Measurements from ENCODE around the gene KIDINS220. TPM values are rescaled to one million over a fixed set of nuclear protein-coding genes. Genes with fewer than 3 reads are reported as not detected.

The KIDINS220 gene
- polyA plus RNA-seq, 2 of the 4 experiments (the other 2 are of a cell fraction) = 16.4 to 45.9 TPM

DNA sequence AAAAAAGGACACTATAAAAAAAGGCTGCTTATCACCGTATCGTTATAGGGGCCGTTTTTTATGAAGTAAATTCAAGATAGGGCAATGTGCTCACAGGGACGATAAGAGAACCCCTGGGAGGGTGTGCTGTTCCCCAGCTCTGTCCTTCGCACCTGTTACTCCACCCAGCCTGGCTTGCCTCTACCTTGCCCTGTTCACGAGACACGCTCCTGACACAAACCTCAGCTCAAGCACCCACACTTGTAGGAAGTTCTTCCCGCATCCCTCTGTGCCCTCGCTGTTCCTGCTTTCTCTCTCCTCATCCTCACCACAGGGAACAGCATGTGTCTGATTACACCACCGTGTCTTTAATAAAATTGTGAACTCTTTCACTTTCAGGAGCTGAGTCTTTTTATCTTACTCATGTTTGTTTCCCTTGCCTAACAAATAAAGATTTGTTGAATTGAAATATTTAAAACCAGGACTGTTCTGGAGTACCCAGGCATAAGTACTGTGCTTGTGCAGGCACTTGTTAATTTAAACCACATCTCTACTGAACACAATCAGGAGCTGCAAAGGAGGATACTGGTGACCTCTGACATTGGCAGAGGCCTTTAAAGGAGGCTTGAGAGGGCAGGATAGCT lies 26.0 kb upstream of the KIDINS220 start:
- no peak overlapping the region for H3K27ac ChIP-seq
- no peak overlapping the region for H3K4me3 ChIP-seq
- POLR2A ChIA-PET = no interaction called here
- WGBS (ENCODE audit: missing lambda C conversion rate) = 84% methylated on average over 10 of the region's 10 CpGs
- no peak overlapping the region for H3K4me2 ChIP-seq
- no peaks in the 10 kb centered on the region for H3K4me1 ChIP-seq
- ATAC-seq = no peak
- FAIRE-seq = no peak
- CTCF ChIA-PET = interaction anchor here (0.6 to 4.1 kb wide), 5 partner anchors 8 to 470 kb away, joined by 3 to 21 read pairs (median 9); no protein-coding TSS in a partner anchor
- TF ChIP-seq, protein P1, sequence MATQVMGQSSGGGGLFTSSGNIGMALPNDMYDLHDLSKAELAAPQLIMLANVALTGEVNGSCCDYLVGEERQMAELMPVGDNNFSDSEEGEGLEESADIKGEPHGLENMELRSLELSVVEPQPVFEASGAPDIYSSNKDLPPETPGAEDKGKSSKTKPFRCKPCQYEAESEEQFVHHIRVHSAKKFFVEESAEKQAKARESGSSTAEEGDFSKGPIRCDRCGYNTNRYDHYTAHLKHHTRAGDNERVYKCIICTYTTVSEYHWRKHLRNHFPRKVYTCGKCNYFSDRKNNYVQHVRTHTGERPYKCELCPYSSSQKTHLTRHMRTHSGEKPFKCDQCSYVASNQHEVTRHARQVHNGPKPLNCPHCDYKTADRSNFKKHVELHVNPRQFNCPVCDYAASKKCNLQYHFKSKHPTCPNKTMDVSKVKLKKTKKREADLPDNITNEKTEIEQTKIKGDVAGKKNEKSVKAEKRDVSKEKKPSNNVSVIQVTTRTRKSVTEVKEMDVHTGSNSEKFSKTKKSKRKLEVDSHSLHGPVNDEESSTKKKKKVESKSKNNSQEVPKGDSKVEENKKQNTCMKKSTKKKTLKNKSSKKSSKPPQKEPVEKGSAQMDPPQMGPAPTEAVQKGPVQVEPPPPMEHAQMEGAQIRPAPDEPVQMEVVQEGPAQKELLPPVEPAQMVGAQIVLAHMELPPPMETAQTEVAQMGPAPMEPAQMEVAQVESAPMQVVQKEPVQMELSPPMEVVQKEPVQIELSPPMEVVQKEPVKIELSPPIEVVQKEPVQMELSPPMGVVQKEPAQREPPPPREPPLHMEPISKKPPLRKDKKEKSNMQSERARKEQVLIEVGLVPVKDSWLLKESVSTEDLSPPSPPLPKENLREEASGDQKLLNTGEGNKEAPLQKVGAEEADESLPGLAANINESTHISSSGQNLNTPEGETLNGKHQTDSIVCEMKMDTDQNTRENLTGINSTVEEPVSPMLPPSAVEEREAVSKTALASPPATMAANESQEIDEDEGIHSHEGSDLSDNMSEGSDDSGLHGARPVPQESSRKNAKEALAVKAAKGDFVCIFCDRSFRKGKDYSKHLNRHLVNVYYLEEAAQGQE (IDR thresholded peaks at IDR 0.05) = no peak
- TF ChIP-seq KDM5A (IDR thresholded peaks at IDR 0.05) (no peak), RNF2 (IDR thresholded peaks at IDR 0.05; ENCODE audit: borderline replicate concordance, low read depth) (no peak), JUNB (IDR thresholded peaks at IDR 0.05) (no peak), PHF8 (IDR thresholded peaks at IDR 0.05; ENCODE audit: borderline replicate concordance, low read depth) (no peak), RAD21 (conservative IDR thresholded peaks at IDR 0.05 in 1 of 2, IDR thresholded peaks at IDR 0.05 in 1 of 2) (no peak), CBX2 (IDR thresholded peaks at IDR 0.05; ENCODE audit: borderline replicate concordance, low read depth) (no peak), ZNF302 (CRISPR knock-in tag; IDR thresholded peaks at IDR 0.05) (no peak), BHLHE40 (IDR thresholded peaks at IDR 0.05; ENCODE audit: low read depth, low read length) (no peak), TP53 (CRISPR knock-in tag; IDR thresholded peaks at IDR 0.05) (no peak), CHD2 (IDR thresholded peaks at IDR 0.05; ENCODE audit: low read length, partially characterized antibody) (no peak), CBX8 (IDR thresholded peaks at IDR 0.05) (no peak), MAZ (IDR thresholded peaks at IDR 0.05; ENCODE audit: borderline replicate concordance, low read depth, low read length) (no peak), RFX5 (IDR thresholded peaks at IDR 0.05) (no peak)
- TF ChIP-seq, protein P2, sequence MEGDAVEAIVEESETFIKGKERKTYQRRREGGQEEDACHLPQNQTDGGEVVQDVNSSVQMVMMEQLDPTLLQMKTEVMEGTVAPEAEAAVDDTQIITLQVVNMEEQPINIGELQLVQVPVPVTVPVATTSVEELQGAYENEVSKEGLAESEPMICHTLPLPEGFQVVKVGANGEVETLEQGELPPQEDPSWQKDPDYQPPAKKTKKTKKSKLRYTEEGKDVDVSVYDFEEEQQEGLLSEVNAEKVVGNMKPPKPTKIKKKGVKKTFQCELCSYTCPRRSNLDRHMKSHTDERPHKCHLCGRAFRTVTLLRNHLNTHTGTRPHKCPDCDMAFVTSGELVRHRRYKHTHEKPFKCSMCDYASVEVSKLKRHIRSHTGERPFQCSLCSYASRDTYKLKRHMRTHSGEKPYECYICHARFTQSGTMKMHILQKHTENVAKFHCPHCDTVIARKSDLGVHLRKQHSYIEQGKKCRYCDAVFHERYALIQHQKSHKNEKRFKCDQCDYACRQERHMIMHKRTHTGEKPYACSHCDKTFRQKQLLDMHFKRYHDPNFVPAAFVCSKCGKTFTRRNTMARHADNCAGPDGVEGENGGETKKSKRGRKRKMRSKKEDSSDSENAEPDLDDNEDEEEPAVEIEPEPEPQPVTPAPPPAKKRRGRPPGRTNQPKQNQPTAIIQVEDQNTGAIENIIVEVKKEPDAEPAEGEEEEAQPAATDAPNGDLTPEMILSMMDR (IDR thresholded peaks at IDR 0.05) = no peak
- DNase-seq (ENCODE audit: low read depth in 1 of 2, low spot score in 1 of 2) = no peak
- H3K9me3 ChIP-seq = no peaks in the 10 kb centered on the region

DNA sequence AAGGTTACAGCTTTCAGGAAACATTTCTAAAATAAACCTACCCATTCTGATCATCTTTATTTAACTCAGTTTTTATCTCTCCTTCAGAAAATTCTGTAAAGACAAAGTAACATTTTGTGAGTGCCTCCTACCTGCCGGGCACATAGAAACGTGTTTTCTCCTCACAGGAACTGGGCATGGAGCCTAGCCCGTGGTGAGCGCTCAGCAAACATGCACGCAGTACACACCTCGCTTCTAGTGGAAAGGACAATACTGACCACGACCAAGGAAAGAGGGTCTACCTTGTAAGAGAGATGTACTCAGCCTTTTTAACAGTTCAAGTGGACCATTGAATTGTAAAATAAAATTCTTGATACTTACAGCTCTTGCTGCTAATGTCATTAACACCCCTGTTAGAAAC lies 24.8 kb upstream of the KIDINS220 start:
- no peak overlapping the region for H3K4me2 ChIP-seq
- FAIRE-seq (no peak), ATAC-seq (no peak), DNase-seq (ENCODE audit: low read depth in 1 of 2, low spot score in 1 of 2) (no peak)
- H3K9me3 ChIP-seq = no peaks in the 10 kb centered on the region
- no peak overlapping the region for H3K27ac ChIP-seq
- ChIA-PET CTCF (interaction anchor here (1.7 to 4.1 kb wide), 3 partner anchors 11 to 277 kb away, joined by 5 to 21 read pairs (median 7); no protein-coding TSS in a partner anchor), POLR2A (no interaction called here)
- H3K4me1 ChIP-seq = no peaks in the 10 kb centered on the region
- WGBS (ENCODE audit: missing lambda C conversion rate) = 83% methylated on average over 7 of the region's 7 CpGs
- H3K4me3 ChIP-seq = no peak overlapping the region
- TF ChIP-seq CBX2 (IDR thresholded peaks at IDR 0.05; ENCODE audit: borderline replicate concordance, low read depth) = no peak
- TF ChIP-seq TFCP2L1 (CRISPR knock-in tag; IDR thresholded peaks at IDR 0.05) = no peak
- TF ChIP-seq SMC3 (IDR thresholded peaks at IDR 0.05) = no peak
- TF ChIP-seq, protein P3, sequence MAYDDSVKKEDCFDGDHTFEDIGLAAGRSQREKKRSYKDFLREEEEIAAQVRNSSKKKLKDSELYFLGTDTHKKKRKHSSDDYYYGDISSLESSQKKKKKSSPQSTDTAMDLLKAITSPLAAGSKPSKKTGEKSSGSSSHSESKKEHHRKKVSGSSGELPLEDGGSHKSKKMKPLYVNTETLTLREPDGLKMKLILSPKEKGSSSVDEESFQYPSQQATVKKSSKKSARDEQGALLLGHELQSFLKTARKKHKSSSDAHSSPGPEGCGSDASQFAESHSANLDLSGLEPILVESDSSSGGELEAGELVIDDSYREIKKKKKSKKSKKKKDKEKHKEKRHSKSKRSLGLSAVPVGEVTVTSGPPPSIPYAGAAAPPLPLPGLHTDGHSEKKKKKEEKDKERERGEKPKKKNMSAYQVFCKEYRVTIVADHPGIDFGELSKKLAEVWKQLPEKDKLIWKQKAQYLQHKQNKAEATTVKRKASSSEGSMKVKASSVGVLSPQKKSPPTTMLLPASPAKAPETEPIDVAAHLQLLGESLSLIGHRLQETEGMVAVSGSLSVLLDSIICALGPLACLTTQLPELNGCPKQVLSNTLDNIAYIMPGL (CRISPR knock-in tag; IDR thresholded peaks at IDR 0.05; ENCODE audit: borderline replicate concordance) = no peak
- no peak for TF ChIP-seq ESRRA (IDR thresholded peaks at IDR 0.05; ENCODE audit: borderline replicate concordance, low read length)
- TF ChIP-seq RAD21 (conservative IDR thresholded peaks at IDR 0.05 in 1 of 2, IDR thresholded peaks at IDR 0.05 in 1 of 2) = no peak
- TF ChIP-seq SREBF2 (IDR thresholded peaks at IDR 0.05) = no peak
- TF ChIP-seq, protein P4, sequence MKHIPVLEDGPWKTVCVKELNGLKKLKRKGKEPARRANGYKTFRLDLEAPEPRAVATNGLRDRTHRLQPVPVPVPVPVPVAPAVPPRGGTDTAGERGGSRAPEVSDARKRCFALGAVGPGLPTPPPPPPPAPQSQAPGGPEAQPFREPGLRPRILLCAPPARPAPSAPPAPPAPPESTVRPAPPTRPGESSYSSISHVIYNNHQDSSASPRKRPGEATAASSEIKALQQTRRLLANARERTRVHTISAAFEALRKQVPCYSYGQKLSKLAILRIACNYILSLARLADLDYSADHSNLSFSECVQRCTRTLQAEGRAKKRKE (CRISPR knock-in tag; IDR thresholded peaks at IDR 0.05; ENCODE audit: low read depth) = no peak
- TF ChIP-seq HOXB5 (CRISPR knock-in tag; IDR thresholded peaks at IDR 0.05) = no peak
- TF ChIP-seq RNF2 (IDR thresholded peaks at IDR 0.05; ENCODE audit: borderline replicate concordance, low read depth) = no peak
- TF ChIP-seq, protein P1 (IDR thresholded peaks at IDR 0.05) = no peak
- TF ChIP-seq, protein P5, sequence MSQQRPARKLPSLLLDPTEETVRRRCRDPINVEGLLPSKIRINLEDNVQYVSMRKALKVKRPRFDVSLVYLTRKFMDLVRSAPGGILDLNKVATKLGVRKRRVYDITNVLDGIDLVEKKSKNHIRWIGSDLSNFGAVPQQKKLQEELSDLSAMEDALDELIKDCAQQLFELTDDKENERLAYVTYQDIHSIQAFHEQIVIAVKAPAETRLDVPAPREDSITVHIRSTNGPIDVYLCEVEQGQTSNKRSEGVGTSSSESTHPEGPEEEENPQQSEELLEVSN (IDR thresholded peaks at IDR 0.05; ENCODE audit: borderline replicate concordance, low read depth) = no peak
